Measurements from ENCODE around the gene UBTD2.
"Not testable (repeated sequence)": the region's sequence is repeated elsewhere in the genome, so short reads cannot be mapped to it uniquely, and the experiment has no call there.

UBTD2 gene

GRCh38 chr5:172291837-172292236, 8.3 kb upstream of the UBTD2 start:
- DNase-seq, result not testable (repeated sequence)

- no peak for DNase-seq
Measured at GRCh38 chr5:172288465-172288864, 4.9 kb upstream of the UBTD2 start.

- DNase-seq, result not testable (repeated sequence)
Measured at GRCh38 chr5:172287140-172287539, 3.6 kb upstream of the UBTD2 start.

- no peak for DNase-seq
Measured at GRCh38 chr5:172285226-172286143, 1.9 kb upstream of the UBTD2 start.

- peak in 1 of 3 experiments; percentile 40 for DNase-seq
Measured at GRCh38 chr5:172284611-172284980, 1.0 kb upstream of the UBTD2 start.

GRCh38 chr5:172283862-172284610, 472 bp upstream of the UBTD2 start:
- peak; percentile 78 to 84 (median 82) for DNase-seq

GRCh38 chr5:172282272-172283019, 1.1 kb downstream of the UBTD2 start:
- no peak for DNase-seq

GRCh38 chr5:172281346-172281745, 2.2 kb downstream of the UBTD2 start:
- no peak for DNase-seq

- no peak for DNase-seq
Measured at GRCh38 chr5:172280929-172281328, 2.6 kb downstream of the UBTD2 start.

GRCh38 chr5:172280317-172280716, 3.2 kb downstream of the UBTD2 start:
- no peak for DNase-seq

GRCh38 chr5:172278356-172278755, 5.2 kb downstream of the UBTD2 start:
- no peak for DNase-seq

- no peak for DNase-seq
Measured at GRCh38 chr5:172276214-172276613, 7.3 kb downstream of the UBTD2 start.

- no peak for DNase-seq
Measured at GRCh38 chr5:172274951-172275753, 8.4 kb downstream of the UBTD2 start.

GRCh38 chr5:172267943-172268342, 15.6 kb downstream of the UBTD2 start:
- no peak for DNase-seq

- DNase-seq, result no peak
Measured at GRCh38 chr5:172266676-172267092, 16.9 kb downstream of the UBTD2 start.

- DNase-seq, result no peak
Measured at GRCh38 chr5:172266071-172266675, 17.4 kb downstream of the UBTD2 start.

GRCh38 chr5:172264815-172265395, 18.7 kb downstream of the UBTD2 start:
- DNase-seq, result no peak

GRCh38 chr5:172255444-172255843, 28.1 kb downstream of the UBTD2 start:
- DNase-seq, result no peak

GRCh38 chr5:172252501-172252900, 31.1 kb downstream of the UBTD2 start:
- DNase-seq, result no peak

GRCh38 chr5:172251419-172251818, 32.1 kb downstream of the UBTD2 start:
- DNase-seq, result no peak

GRCh38 chr5:172248637-172249036, 34.9 kb downstream of the UBTD2 start:
- no peak for DNase-seq
